Right lobe of liver (tissue), 4 donors: ENCODE results near the gene DBF4.

ENCODE experiments used
- CTCF ChIP-seq, 4 donors: fragments of 200-600 bp in 3 of 4; fragments of 450-650 bp in 1 of 4; IDR thresholded peaks; one replicate each; pipeline versions ENCODE4 v1.5.1 to v1.8.0; 2016 to 2022; ENCODE audit warnings: antibody characterized with exemption in 4 of 4, mild to moderate bottlenecking in 2 of 4
- POLR2A ChIP-seq: fragments of 450-650 bp; IDR thresholded peaks from one replicate; pipeline ENCODE4 v1.6.1; 2017; ENCODE audit warnings: antibody characterized with exemption, mild to moderate bottlenecking
- donor health status: DM: no; HTN: no; CAD: no.
- donor health status: DM: no; HTN: no; CAD: no.
- donor health status: DM: no; HTN: yes; CAD: no.

GRCh38 chr7:87933953-87934698 lies 57.8 kb downstream of the DBF4 start, which contains the start of gene ADAM22:
- no peak for TF ChIP-seq CTCF (IDR thresholded peaks at IDR 0.05)
- TF ChIP-seq POLR2A = no peak
